Testis (tissue), 2 donors: Measurements from ENCODE around the gene ATP8B2.

Experiments
- CTCF ChIP-seq, 3 experiments: fragments of 450-650 bp in 2 of 3; fragments of 200-600 bp in 1 of 3; sonication (generic) in 1 of 3; IDR thresholded peaks; one replicate each; pipeline ENCODE4 v1.5.1; 2016 to 2019; ENCODE audit warnings: antibody characterized with exemption in 3 of 3, mild to moderate bottlenecking in 2 of 3, moderate library complexity in 1 of 3
- POLR2A ChIP-seq: fragments of 450-650 bp; IDR thresholded peaks from one replicate; pipeline ENCODE4 v1.6.1; 2017; ENCODE audit warnings: antibody characterized with exemption, mild to moderate bottlenecking, moderate library complexity

- TF ChIP-seq CTCF (IDR thresholded peaks at IDR 0.05) (no peak), POLR2A (no peak)
Observed at GRCh38 chr1:154358519-154358918, 33.2 kb downstream of the ATP8B2 start.
